GM20431 (cell line): ENCODE data around the gene ADAMTS18.

Experiments used
- in situ Hi-C: fragments of 300-500 bp; cut with MseI, MboI; formaldehyde crosslinking; loops from one replicate; pipeline ENCODE4 v1.15.0; 2020; ENCODE audit warnings: low sequenced_read_pairs; ENCODE audit not compliant: unreplicated experiment

The ADAMTS18 gene

DNA sequence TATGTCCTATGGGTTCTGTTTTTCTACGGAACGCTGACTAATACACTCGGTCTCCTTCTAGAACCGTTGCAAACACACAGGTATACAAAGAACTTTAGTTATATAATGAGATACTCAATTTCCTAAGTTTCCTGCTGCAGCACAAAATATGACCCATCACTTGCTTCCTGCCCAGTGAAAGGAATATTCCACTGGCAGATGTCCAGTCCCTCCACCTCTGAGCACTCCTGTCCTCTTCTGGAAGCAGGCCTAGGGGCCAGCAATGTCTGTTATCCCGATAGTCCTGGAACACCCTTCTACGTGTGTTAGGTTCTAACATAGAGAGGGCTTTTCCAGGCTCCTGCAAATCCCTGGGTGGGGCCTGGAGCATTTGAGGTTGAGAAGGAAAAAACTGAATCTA lies 32.7 kb downstream of the ADAMTS18 start:
- in situ Hi-C loops: no loop called here

DNA sequence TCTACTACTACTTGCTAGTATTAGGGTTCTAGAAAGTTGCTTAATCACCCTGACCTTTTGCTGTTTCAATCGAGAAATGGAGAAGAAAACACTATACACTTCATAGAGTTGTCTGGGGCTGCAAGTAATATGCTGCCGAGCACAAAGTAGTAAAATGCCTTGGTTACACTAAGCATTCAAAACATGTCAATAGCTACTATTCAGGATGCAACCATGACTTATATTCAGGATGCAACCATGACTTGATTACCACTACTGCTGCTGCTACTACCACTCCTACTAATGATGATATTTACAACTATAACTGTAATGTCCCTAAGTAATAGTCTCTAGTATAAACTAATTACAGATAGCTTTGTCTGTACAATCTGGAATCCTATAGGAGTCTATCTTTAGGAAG lies 35.3 kb downstream of the ADAMTS18 start:
- in situ Hi-C loops: no loop called here

DNA sequence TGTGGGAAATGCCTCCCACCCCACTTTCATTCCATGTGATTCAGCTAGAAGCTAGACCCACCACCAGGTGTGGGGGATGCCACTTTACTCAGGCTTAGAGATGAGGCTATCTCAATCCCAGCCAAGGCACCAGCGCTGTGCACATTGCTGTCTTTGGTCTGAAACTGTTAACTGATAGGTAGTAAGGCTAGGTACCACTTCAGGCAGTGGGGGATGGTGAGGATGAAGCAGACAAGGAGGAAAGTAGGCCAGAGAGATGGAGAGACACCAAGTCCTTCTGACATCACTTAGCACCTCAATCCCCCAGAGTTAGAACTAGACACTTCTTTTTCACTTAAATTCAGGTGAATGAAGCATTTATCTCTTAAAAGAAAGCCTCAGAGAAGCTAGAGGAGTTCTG lies 35.8 kb downstream of the ADAMTS18 start:
- in situ Hi-C loops: no loop called here

DNA sequence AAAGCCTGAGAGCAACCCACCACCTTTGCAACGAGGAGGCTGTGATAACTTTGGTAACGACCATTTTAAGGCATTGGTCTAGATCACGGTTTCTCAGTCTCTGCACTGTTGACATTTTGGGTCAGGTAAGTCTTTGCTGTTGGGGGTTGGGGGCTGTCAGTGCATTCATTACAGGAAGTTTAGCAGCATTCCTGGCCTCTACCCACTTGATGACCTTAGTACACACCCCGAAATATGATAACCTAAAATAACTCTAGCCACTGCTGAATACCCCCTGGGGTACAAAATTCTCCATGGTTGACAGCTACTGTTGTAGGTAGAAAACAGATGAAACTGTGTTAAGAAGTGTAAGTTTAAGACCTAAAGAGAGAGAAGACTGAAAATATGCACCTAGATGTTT lies 36.3 kb downstream of the ADAMTS18 start:
- in situ Hi-C loops: no loop called here

DNA sequence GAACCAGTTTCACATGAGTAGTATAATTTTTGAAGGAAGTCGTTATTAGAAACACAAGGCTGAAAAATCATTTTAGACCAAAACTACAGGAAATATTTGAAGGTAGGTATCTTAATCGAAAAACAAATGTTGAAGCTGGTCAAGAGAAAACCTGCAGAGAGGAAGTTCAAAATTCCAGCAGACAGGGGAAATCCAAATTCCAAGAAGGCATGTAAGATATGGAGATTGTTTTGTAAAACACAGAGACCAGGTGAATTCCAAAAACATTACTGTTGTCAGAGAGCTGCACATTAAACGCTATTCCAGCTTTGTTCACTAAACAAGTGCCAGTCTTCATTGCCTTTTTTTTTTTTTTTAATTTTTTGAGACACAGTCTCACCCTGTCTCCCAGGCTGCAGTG lies 38.4 kb downstream of the ADAMTS18 start:
- in situ Hi-C loops: no loop called here

DNA sequence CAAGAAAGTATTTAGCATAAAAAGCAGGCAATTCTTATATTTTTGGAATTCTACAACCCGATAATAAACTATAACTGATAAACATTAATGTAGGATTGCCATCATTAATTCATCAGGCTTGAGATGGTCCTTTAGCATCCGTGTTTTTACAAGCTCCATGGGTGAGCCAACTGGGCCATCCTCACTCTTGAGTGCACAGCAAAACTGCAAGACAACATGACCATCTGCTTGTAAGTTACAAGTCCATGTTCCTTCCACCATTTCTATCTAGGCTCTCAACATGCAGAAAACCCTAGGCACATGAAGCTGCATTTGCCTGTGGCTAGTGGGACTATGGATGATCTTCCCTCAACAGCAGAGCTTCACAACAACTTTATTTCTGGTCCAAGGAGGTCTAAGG lies 40.1 kb downstream of the ADAMTS18 start:
- in situ Hi-C loops: no loop called here

DNA sequence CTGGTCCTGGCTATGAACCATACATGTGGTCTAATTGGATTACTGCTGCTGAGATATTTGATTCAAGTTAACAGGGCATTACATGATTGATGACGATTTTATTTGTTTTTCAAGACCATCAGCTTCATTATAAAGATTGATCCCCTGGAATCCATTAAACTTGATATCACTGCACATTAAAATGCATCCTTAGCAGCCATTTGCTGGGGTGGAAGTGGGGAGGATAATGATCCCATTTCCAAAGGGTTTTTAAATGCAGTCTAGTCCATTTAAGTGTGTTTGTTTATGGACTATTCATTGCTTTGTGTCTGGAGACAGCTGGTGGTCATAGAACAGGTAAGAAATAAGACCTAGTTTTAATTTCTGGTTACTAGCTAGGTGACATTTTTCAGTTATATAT lies 40.9 kb downstream of the ADAMTS18 start:
- in situ Hi-C loops: no loop called here

DNA sequence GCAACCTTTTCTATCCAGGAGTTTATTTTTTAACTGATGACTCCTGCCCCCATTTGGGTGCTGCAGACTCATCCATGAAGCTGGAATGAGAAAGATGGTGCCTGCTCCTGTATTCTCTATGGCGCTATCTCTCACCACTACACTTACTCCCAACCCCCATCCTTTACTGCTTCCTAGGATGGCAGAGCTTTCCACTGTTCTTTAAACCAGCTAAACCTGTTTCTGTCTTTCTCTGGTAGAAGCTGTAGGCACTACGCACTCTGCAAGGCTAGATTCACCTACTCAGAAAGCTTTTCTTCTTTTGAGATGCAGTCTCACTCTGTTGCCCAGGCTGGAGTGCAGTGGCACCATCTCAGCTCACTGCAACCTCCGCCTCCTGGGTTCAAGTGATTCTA lies 47.0 kb downstream of the ADAMTS18 start:
- in situ Hi-C loops: no loop called here

DNA sequence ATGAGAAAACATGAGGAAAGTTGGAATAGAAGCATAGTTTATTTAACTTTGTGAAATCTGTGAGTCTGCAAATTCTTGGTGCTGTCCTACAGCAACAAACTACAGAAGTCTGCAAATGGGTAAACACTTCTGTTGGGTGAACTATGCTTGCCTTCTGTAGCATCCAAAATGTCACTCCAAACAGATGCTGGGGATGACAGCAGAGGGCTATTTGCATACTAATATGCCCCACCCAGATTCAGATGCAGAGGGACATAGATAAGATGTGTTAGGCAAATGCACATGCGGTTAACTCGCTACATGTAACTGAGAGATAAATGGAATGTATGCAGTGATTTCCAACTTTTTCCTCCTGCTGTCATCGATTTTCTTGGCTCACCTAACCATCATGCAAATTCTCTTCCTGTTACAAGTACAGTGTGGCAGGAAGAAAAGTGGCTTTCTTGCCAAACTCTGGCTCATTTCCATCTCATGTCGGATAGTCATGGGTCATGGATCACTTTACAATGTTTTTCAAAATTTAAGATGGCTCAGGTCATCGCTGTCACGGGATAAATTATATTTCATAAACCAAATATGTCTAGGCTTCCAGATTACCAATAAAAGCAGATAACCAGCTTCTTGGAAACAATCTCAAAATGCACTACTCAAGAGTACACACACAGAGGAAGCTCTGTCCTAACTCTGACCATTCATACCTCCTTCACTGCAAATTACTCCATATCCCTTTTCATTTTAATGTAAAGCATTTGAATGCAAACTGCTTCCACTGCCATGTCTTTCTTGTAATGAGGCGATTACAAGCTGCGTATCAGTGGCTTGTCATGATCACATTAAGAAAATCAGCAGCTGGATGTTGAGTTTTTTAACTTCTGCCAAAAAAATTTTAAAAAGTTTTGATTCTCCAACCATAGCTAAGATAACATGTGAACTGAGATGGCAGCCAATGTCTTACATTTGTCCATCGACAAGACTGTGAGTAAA lies 47.7 kb downstream of the ADAMTS18 start:
- in situ Hi-C loops: no loop called here

DNA sequence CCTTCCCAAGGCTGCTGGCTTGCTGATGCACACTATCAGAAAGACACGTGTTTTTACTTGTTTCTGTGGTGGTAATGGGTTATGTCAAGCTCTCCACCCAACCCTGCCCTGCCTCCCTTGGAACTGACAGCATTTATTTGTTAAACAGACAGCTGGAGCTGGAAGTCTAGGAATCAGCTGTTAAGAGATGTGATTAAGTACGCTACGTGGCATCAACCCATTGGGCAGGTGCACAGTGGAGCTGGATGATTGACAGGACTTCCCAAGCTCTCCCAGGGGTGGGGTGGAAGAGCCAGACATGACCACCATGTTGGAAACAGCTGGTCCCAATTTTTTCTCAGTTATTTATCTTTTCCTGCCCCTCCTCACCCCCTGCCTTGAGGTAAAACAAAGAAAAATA lies 49.4 kb downstream of the ADAMTS18 start:
- in situ Hi-C loops: no loop called here

DNA sequence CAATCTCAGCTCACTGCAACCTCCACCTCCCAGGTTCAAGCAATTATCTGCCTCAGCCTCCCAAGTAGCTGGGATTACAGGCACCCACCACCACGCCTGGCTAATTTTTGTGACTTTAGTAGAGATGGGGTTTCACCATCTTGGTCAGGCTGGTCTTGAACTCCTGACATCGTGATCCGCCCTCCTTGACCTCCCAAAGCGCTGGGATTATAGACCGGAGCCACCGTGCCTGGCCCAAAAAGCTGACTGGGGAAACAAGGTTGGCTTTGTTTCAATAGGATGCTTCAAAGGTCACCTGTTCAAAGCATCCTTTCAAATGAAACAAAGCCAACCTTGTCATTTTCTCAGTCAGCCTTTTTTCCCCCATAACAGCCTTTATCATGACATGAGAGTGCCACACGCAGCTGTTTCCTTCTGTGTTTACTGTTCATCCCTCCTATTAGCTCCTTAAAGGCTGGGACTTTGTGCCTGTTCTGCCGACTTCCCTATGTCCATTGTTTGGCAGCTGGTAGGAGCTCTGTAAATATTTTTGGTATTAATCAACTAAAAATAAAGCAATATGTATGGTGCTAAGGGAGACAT lies 51.1 kb downstream of the ADAMTS18 start:
- in situ Hi-C loops: no loop called here

DNA sequence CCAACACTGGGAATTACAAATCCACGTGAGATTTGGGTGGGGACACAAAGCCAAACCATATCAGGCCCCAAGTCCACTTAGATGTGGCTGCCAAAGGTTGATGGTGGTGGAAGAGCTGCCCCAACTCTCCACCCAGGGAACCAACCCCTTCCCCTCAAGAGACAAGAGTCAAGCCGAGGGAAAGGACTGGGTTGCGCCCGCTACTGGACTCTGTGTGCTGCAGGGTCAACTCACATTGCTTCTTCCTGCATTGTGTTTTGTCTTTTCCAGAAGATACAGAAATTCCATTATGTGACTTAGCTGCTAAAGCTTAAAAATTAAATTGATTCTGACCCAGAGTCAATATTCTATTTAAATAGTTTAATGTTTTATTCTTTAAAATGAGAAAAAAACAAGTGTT lies 58.5 kb downstream of the ADAMTS18 start:
- in situ Hi-C loops: no loop called here

DNA sequence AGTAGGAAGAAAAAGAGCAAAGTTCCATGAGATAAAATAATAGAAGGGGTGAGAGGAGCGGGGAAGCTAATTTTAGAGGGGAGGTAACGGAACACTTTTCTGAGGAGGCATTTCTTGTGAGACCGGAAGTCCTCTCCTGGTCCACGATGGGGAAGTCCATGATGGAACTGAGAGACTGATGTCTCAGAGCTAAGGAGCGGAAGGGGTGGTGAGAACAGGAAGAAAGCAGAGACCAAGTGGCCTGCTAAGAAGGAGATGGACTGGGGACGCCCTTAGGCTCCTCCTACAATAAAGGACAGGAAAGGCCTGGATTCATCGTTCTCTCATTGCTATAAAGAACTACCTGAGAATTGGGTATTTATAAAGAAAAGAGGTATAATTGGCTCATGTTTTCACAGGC lies 59.4 kb downstream of the ADAMTS18 start:
- in situ Hi-C loops: no loop called here

DNA sequence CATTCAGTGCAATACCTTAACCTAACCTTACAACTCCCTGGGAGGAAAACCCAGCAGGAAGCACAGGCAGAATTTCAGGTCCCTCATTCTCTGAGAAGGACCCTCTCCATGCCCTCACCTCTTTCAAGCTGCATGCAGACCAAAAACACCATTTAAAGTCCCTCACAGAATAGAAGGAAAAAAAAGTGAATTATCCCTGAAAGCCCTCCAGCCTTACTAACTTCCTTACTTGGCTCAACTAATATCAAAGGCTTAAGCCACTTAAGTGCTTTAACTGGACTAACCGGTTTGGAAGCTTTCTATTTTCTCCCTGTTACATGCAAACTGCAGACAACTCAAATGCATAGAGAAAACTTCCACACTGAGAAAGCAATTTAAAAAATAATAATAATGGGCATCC lies 60.5 kb downstream of the ADAMTS18 start:
- in situ Hi-C loops: no loop called here

DNA sequence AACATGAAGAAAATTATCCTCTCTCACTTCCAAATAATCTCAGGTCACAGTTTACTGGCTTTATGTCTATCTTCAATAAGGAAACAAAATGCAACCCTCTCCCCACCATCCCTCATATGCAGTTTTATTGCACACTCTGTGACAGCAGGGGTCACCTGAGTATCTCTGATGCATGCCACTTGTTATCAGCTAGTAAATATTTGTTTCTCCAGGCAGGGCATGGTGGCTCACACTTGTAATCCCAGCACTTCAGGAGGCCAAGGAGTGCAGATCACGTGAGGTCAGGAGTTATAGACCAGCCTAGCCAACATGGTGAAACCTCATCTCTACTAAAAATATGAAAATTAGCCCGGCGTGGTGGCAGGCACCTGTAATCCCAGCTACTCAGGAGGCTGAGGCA lies 61.1 kb downstream of the ADAMTS18 start:
- in situ Hi-C loops: no loop called here

DNA sequence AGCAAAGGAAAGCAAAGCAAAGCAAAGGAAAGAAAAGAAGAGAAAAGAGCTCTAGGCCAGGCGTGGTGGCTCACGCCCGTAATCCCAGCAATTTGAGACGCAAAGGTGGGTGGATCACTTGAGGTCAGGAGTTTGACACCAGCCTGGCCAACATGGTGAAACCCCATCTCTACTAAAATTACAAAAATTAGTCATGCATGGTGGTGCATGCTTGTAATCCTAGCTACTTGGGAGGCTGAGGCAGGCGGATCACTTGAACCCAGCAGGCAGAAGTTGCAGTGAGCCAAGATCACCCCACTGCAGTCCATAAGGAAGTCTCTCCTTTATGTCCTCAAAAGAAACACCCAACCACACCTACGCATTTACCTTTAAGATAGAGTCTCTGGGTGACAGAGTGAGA lies 70.1 kb downstream of the ADAMTS18 start:
- in situ Hi-C loops: no loop called here

DNA sequence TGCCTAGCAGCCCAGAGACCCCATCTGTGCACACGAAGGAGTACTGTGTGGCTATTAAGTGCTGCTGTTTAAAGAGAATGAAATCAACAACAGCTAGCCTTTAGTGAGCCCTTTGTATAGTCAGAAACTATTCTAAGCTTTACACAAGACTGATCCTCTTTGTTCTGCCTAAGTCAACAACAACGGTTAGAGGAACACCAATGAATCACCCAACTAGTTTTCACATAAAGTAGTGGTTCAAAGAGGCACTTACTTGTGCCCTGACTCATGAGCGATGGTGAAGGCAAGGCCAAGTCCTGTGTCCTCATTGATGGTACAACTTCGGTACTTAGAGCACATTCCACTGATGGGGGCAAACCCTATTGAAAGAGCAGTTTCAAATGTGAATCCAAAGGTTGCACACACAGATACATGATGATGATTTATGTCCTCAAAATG lies 75.8 kb downstream of the ADAMTS18 start:
- in situ Hi-C loops: no loop called here

DNA sequence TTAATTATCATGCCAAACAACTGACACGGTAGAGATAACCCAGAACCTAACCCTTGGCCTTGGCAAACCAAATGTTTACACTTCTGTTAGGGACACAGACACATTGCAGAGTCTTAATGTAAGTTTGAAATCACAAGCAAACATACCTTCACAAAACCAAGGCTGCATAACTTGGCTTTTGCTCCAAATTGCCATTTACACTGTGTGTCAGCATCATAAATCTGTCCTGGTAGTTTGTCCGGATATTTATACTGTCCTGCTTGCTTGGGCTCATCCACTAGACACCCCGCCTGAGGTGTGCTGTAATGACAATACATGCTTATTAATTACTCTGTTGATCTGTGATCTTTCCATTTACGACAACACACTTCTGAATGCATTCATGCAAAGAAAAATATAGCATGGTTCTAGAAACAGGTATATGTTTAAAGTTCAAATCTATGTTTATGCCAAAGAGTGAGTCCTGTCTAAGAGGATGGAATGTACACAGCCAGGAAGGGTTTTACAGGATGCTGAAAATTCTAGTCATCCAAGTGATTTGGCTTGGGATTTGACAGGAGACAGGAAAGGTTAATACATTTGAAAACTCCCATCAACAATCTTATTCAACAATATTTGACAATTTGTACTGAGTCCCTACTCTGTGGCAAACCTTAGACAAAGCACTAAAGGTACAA lies 81.1 kb downstream of the ADAMTS18 start:
- in situ Hi-C loops: no loop called here

DNA sequence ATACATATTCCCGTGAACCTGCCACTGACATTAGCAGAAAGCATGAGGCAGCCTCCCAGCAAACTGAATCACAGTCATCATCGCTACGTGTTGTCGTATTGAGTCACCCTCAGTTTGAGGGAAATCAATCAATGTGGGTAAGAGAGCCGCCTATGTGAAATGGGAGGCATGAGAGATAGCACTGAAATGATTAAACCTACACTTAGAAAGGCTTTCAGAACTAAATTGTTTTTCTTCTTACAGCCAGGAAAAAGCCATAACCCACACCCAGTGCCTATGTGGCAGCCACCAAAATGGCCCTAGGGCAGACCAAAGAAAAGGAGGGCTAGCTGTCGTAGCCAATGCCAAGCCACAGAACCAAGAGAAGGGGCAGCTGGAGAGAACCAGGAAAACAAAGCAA lies 90.5 kb downstream of the ADAMTS18 start:
- in situ Hi-C loops: no loop called here

DNA sequence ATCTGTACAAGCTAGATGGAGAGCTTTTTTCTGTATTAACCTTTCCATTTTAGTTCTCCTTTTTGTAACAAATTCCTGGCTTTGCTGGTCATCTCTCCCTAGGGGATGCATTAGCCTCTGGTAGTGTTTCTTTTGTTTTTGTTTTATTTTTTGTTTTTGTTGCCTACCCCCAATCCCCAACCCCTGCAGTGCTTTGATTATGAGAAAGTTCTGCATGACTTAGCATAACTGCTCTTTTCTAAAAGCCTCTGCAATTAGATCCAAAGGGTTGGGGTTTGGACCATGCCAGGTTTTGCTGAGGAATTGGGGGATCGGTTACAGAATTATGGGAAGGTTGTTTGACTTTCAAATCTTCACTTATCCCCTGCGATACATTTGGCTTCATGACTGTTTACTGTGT lies 98.2 kb downstream of the ADAMTS18 start:
- in situ Hi-C loops: no loop called here

DNA sequence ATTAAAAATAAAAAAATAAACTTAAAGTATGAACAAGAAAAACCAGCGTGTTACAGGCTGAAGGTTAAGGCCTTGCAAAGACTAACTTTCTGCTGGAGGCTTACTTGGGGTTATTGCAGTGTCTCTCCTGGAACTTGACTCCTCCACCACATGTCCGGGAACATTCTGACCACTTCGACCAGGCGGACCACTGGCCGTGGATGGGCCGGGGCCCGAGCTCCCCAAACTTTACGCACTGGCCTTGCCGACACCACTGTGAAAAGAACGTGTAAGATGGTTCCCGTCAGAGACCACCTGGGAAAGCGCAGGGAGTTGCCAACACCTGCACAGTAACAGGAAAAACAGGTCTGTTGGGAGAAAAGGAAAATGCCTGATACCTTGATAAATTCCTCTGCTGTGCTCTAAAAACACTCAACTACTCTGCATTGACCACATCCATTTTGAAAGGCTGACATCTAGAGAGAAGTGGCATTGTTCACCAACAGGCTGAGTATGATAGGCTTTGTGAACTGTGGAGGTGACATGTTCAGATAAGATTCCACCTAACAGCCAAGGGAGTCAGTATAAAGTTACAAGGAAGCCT lies 99.1 kb downstream of the ADAMTS18 start:
- in situ Hi-C loops: no loop called here
